ENCODE data around the gene MARCHF7.
"Not testable (repeated sequence)": the region's sequence is repeated elsewhere in the genome, so short reads cannot be mapped to it uniquely, and the experiment has no call there.

Gene MARCHF7, protein sequence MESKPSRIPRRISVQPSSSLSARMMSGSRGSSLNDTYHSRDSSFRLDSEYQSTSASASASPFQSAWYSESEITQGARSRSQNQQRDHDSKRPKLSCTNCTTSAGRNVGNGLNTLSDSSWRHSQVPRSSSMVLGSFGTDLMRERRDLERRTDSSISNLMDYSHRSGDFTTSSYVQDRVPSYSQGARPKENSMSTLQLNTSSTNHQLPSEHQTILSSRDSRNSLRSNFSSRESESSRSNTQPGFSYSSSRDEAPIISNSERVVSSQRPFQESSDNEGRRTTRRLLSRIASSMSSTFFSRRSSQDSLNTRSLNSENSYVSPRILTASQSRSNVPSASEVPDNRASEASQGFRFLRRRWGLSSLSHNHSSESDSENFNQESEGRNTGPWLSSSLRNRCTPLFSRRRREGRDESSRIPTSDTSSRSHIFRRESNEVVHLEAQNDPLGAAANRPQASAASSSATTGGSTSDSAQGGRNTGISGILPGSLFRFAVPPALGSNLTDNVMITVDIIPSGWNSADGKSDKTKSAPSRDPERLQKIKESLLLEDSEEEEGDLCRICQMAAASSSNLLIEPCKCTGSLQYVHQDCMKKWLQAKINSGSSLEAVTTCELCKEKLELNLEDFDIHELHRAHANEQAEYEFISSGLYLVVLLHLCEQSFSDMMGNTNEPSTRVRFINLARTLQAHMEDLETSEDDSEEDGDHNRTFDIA

DNA sequence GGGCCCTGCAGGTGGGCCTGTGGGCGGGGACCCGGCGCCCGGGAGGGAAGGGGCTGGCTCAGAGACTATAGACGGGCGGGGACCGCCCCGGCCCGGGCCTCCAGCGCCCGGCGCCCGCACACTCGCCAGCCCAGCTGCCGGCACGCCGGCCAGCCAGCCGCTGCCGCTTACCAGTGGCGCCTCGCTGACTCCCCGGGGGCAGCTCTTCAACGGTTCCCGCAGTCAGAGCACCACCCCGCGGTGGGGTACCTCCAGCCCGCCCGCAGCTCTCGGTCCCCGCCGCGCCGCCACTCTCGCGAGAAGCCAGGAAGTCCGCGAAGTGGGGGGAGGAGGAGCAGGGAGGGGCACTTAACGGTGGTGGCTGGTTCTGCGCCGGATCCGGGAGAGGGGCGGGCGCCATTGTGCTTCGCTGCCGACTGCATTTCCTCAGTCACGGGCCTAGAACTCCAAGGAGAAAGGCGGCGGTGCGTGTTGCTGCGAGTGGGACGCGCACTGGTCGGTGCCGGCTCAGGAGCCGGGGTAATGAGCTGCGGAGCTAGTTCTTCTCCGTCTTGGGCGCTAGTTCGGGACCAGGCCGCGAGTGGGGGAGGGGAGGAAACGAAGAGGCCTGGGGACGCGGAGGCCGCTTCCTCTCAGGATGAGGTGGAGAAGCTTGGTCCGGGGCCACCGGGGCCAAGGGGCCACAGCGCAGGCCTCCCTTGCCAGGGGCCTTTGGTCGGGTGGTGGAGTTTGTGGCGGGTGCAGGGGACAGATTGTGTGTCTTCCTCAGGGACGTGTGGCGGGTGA, at the start of gene MARCHF7:
Gene MARCHF7 (plus strand): TSS at position 364 of the 786 bp plus-strand sequence. CDS start 16,517 bp downstream, outside the sequence.
- DNase-seq = peak; percentile 97

DNA sequence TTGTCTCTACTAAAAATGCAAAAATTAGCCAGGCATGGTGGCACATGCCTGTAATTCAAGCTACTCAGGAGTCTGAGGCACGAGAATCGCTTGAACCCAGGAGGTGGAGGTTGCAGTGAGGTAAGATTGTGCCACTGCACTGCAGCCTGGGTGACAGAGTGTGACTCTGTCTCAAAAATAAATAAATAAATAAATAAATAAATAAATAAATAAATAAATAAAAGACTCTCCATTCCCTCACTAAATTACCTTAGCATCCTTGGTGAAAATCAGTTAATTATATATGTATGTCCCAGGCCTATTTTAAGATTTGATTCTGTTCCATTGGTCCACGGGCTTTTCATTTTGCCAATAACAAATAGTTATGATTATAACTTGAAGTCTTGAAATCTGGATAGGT, 44.9 kb upstream of the MARCHF7 start:
- DNase-seq = not testable (repeated sequence)

DNA sequence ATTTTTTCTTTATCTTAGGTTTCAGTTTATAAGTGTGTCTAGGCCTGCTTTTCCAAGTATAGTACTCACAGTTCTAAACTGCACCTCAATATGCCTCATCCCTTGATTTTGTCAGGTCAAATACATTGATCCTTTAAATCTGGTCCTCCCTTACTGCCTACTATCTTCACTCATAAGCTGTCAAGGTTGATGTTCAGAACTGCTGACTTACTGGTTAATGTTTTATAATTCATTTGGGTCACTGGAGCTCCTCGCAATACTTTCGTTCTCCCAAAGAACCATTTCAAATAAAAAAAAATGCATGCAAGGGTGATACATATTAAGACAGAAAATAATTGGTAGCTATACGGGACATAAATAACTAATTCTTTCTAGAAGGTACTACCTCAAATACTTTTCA, 41.3 kb upstream of the MARCHF7 start:
- DNase-seq = no peak

DNA sequence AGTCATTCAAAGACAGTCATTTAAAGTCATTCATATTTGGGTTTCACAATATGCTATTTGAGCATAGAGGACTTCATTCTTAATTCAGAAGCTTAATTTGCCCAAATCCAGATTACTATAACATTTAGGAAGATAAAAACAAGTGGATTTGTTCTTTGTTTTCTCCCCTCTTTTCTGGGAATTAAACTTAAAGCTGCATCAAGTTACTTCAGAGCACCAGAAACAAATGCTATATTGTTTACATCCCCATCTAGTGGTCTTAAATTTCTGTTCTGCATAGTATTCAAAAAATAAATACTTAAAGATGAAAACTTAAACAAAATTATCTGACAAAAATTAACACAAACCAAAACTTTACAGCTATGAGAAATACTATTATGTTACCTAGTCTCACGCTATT, 34.7 kb upstream of the MARCHF7 start:
- peak; percentile 12 for DNase-seq

DNA sequence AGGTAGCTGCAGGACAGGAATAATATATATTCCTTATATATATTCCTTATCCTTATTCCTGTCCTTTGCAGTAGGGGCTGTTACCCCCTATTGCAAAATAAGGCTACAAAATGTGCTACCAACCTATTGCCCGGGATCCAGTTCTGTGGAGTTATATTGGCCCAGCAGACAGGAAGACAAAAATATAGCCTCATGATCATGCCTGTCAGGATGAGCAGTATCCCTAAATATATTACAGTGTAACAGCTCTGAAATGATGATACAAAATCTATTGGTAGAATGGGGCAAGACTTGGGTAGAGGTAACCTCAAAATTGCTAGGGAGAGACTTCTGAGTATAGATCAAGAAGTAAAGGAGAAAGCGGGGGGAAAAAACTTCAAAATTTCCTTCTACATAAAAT, 31.6 kb upstream of the MARCHF7 start:
- DNase-seq = no peak

DNA sequence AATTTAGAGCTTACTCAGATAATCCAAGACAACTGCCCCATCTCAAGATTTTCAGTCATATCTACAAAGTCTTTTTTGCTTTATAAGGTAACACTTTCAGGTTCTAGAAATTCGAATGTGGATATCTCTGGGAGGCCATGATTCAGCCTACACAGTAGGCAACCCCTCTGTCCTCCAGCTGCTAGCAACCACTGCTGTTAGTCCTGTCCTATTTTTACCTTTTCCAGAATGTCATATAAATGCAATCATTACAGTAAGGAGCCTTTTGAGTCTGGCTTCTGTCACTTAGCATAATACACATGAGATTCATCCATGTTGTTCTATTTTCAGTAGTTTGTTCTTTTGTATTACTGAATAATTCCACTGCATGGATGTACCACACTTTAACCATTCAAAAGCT, 28.5 kb upstream of the MARCHF7 start:
- no peak for DNase-seq

DNA sequence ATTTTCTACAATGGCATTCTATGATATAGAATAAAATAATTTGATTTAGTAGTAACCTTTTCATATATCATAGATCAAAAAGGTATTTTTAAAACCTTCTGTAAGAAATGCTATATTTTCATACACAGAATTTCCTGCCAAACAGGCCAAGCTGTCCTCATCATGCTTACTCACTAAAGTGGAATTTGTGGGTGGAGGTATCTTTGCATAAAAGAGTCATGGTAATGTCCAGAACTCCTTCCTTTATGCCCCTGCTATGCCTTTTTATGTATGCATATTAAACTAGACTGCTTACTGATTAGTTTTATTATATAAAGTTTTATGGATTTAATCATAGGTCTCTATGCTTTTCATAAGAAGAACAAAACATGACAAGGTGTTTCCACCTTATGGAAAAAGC, 27.5 kb upstream of the MARCHF7 start:
- DNase-seq = peak; percentile 66

DNA sequence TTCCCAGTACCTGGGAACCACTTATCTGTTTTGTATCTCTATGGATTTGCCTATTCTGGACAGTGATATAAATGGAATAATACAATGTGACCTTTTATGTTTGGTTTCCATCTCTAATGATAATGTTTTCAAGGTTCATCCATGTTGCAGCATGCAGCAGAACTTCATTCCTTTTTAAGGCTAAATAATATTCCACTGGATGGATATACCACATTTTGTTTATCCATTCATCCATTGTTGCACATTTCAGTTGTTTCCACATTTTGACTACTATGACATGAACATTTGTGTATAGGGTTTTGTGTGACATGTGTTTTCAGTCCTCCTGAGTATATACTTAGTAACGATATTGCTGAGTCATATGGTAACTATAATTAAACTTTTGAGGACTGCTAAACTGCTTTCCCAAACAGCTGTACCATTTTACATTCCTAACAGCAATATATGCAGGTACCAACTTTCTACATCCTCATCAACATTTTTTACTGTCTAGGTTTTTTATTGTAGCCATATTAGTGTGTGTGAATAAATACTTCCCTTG, 17.7 kb upstream of the MARCHF7 start:
- no peak for DNase-seq

DNA sequence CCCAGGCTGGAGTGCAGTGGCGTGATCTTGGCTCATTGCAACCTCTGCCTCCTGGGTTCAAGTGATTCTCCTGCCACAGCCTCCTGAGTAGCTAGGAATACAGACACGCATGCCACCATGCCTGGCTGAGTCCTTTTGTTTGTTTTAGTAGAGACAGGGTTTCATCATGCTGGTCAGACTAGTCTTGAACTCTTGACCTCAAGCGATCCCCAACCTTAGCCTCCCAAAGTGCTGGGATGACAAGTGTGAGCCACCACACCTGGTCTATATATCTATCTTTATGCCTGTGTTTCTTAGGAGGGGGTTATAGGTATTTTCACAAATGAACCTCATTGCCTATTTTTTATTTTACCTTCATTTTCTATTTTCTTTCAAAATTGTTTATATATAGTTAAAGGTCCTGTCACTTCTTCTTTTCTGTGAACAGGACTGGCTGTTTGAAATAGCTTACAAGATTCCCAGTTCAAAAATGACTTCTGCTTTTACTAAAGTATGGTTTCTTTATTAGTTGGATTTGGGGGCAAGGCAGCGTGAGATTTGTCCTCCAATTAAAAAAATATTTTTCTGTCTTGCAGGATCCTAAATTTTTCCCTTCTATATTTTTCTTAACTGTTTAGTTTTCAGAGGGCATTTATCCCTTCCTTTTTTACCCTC, 16.4 kb upstream of the MARCHF7 start:
- DNase-seq = no peak

DNA sequence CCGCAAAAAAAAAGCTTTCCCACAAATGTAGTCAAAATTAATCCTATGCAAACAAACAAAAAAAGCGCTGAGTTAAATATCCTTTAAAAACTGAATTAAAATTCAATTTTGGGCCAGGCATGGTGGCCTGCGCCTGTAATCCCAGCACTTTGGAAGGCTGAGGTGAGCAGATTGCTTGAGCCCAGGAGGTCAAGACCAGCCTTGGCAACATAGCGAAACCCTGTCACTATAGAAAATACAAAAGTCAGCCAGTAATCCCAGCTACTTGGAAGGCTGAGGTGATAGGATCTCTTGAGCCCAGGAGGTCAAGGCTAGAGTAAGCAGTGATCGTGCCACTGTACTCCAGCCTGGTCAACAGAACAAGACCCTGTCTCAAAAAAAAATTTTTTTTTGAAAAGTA, 8.8 kb upstream of the MARCHF7 start:
- DNase-seq = no peak

DNA sequence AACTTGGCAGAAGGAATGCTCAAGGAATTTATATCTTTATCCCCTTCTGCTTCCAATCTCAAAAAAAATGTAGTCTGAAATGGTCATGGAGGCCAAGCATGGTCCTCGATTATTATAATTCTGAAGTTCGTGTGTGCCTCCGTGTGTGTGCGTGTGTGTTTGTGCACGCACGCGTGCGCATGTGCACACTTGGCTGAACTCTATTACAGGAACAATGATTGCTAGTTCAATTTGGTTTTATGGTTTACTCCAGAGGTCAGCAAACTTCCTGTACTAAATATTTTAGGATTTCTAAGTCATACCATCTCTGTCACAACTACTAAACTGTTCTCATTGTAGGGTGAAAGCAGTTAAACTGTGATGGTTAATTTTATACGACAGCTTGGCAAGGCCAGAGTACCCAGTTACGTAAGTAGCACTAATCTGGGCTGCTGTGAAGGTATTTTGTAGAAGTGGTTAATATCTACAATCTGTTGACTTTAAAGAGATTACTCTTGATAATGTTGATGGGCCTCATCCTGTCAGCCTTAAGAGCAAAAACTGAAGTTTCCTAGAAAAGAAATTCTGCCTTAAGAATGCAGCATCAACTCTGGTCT, 5.8 kb upstream of the MARCHF7 start:
- peak; percentile 28 for DNase-seq

DNA sequence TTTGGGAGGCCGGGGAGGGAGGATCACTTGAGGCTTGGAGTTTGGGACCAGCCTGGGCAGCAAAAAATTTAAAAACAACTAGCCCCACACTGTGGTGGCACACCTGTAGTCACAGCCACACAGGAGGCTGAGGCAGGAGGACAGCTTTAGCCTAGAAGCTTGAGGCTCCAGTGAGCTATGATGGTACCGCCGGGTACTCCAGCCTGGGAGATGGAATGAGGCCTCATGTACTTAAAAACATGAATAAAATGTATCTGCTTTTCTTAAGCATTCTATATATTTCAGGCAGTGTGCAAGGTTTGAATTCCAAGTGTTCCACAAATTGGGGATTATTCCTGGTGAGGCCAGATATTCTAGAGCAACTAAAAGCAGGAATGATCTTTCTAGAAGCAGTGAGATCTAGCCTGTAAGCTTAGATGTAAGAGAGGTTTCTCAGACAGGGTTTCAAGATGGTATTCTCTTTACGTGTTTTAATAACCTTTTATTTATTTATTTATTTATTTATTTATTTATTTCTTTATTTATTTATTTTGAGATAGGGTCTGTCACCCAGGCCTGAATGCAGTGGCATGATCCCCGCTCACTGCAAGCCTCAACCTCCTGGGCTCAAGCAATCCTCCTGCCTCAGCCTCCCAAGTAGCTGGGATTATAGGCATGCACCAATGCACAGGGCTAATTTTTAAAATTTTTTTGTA, 4.1 kb upstream of the MARCHF7 start:
- no peak for DNase-seq

DNA sequence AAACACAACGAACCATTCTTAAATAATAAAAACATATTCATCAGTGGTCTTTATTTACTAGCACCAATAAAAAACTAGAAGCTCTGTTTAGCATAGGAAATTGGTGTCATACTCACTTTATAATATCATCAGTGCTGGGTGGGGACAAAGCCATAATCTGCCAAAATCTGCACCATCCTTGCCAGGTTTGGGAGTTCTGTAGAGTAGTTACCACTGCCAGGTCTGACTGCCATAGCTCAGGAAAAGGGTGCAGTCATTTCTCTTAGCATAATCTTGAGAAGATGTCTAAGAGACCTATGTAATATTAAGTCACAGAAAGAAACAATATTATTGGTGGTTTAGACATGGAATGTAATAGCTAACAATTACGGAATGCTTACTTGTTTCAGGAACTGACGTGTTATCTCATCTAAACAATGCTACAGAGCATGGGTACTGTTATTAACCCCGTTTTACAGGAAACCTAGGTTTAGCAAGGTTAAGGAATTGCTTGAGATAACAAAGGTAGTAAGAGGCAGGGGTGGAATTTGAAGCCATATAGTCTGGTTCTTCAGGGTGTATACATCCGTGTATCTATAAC, 1.6 kb upstream of the MARCHF7 start:
- DNase-seq = no peak

DNA sequence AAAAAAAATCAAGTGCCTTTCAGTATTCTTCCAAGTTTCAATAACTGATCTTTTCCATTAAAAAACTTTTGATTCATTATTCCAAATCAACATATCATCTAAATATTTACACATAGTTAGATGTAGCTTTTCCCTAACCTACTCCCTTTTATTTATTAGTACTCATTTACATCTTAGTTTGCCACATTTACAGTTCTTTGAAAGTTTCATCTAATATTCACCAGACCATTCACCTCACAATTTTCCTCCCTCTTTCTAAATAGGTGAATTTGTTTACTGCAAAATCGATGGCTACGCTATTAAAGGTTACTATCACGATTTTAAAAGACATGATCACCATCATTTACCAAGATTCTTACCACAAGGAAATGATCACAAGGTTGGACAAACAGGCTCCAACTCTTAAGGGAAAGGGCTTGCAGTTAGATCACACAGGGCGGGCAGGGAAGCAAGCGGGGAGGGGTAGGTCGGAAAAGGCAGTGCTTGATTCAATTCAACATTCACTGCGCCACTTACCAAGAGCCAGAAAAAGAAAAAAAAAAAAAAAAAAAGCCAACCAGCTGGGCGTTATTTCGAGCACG, 654 bp upstream of the MARCHF7 start:
- DNase-seq = no peak

DNA sequence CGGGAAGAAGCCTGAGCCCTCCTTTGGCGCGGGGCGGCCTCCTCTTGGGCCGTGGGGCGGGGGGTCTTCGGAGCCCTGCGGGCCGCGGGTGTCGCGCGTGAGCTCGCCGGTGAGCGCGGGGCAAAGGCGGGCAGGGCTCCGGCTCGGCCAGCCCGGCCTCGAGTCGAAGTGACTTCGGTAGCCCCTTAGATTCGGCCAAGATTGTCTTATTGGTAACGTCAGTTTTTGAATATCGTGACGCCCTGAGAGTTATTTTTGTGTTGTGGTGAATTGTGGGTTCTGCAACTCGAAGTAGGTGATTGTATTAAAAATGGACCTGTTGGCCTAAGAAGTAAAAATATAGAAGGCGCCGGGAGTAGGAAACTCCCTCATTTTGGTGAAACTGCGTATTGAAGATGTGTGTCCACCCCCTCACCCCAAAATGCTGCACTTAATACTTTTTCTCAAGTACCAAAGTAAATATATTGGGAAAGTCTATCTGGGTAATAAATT, 669 bp downstream of the MARCHF7 start:
- no peak for DNase-seq

DNA sequence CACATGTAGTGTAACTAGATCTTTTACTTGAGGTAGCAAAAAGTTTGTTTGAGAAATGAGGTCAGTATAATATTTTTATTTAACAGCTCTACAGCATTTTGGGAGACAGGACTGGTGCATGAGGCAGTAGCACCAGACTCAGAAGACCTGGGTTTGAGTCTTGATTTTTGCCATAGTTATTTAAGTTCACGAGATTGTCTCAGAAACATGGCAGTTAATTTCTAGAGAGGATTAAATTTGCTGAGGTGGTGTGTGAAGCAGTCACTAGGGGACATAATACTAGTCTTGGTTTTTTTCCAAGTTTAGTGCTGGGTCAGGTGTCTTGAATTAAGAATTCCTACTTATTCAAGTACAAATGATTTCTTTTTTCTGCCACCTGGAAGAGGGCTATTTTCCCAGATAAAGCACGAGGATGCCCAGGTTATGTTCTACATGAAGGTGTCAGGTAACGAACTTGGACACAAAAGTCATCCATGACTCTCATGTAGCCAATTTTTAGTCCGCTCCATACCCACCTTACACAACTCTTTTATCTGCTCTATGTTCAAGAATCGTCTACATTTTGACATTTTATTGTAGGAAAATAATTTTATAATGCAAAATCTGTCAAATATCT, 1.4 kb downstream of the MARCHF7 start:
- peak; percentile 37 for DNase-seq

DNA sequence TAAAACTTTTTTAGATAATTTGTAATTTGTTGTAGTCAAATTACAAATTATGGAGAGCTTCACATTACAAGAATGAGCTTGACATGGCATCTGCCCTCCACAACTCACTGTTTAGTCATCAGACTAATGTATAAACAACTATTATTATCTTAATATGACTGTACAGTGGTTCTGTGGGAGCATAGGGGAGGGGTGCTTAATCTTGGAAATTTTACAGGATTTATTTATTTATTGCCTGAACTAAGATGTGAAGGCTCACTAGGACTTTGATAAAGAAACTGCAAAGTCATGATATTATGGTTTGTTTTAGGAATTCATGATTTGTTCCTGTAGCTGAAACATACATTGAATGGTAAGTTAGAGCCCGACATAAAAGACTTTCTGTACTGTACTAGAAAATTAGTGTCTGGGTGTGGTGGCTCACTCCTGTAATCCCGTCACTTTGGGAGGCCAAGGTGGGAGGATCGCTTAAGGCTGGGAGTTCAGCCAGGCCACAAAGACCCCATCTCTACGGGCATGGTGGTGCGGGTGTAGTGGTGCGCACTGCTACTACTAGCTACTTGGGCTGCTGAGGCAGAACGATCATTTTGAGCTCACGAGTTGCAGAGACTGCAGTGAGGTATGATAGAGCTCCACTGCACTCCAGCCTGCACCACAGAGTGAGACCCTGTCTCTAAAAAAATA, 2.1 kb downstream of the MARCHF7 start:
- peak; percentile 52 for DNase-seq

DNA sequence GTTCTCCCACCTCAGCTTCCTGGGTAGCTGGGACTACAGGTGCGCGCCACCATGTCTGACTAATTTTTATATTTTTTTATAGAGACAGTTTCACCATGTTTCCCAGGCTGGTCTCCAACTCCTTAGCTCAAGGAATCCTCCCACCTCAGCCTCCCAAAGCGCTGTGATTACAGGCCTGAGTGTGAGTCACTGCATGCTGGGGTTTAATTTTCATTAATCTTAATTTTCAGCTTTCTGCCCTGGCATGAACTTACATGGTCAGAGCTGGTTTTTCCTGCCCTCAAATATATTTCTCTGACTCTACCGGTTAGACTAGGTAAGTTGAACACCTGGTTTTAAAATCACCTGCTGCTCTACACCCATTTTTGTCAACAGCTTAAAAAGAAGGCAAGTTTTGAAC, 3.1 kb downstream of the MARCHF7 start:
- no peak for DNase-seq

DNA sequence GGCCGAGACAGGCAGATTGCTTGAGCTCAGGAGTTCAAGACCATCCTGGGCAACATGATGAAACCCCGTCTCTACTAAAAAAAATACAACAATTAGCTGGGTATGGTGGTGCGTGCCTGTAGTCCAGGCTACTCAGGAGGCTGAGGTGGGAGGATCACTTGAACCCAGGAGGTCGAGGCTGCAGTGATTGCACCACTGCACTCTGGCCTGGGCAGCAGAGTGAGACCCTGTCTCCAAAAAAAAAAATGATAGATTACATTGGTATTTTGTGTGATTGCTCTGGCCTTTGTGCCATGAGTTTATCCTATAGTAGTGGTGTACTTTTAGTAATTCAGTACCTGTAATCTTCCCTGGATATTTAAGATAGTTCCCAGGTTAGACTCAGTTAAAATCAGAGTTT, 4.1 kb downstream of the MARCHF7 start:
- DNase-seq = not testable (repeated sequence)

DNA sequence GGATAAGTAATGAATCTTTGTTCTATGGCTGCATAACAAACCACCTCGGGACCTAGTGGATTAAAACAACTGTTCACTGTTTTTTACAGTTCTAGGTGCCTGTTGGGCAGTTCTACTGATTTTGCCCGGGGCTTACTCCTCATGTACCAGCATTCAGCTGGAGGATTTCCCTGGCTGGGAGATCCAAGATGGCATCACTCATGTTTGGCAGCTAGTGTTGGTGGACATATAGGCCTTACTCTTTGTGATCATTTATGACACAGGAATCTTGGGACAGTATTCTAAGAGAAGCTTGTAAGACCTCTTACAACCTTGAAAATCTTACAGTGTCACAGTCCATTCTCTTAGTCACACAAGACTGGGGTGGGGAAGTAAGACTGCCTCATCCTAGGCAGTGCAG, 4.6 kb downstream of the MARCHF7 start:
- DNase-seq = no peak

Measured in fibroblast of skin of right quadriceps (primary cell).